PC-9 (cell line): ENCODE data around the gene USP49.

ENCODE experiments used
- CTCF ChIP-seq: fragments of 200-600 bp; sonication (generic); conservative IDR thresholded peaks from 2 replicates; pipeline ENCODE4 v1.6.1; 2017; ENCODE audit warnings: mixed run types, antibody characterized with exemption, mild to moderate bottlenecking, moderate library complexity
- EZH2 ChIP-seq: fragments of 200-600 bp; sonication (generic); IDR thresholded peaks from 2 replicates; pipeline ENCODE4 v1.8.0; 2017; ENCODE audit warnings: antibody characterized with exemption, low read depth

GRCh38 chr6:41783106-41783780, 111.9 kb downstream of the USP49 start:
- TF ChIP-seq CTCF (no peak), EZH2 (no peak)
